Measurements from ENCODE around the gene EHMT2.

EHMT2 gene

GRCh38 chr6:31930962-31931361 is 33.5 kb upstream of the EHMT2 start:
- Histone ChIP-seq H3K27me3 (replicated peaks) (no peaks in the 10 kb centered on the region), H3K27ac (no peak overlapping the region), H3K4me3 (ENCODE audit: low read depth, low read length) (no peak overlapping the region), H3K36me3 (replicated peaks) (no peaks in the 10 kb centered on the region)
- in situ Hi-C loops (cut with HindIII; ENCODE audit: low pct_ligation_motif_present, low sequenced_read_pairs): no loop called here
- DNase-seq: no peak
- TF ChIP-seq CTCF (IDR thresholded peaks at IDR 0.05; ENCODE audit: low read depth, low read length, missing control alignments): no peak

GRCh38 chr6:31928672-31928939 is 31.1 kb upstream of the EHMT2 start:
- no peak for TF ChIP-seq CTCF (IDR thresholded peaks at IDR 0.05; ENCODE audit: low read depth, low read length, missing control alignments)
- Histone ChIP-seq H3K27ac (no peak overlapping the region), H3K36me3 (replicated peaks) (no peaks in the 10 kb centered on the region), H3K4me3 (ENCODE audit: low read depth, low read length) (no peak overlapping the region), H3K27me3 (replicated peaks) (no peaks in the 10 kb centered on the region)
- no peak for DNase-seq
- in situ Hi-C loops (cut with HindIII; ENCODE audit: low pct_ligation_motif_present, low sequenced_read_pairs): no loop called here

GRCh38 chr6:31927863-31928671 is 30.6 kb upstream of the EHMT2 start:
- no peak for TF ChIP-seq CTCF (IDR thresholded peaks at IDR 0.05; ENCODE audit: low read depth, low read length, missing control alignments)
- no peak overlapping the region for H3K4me3 ChIP-seq (ENCODE audit: low read depth, low read length)
- no peaks in the 10 kb centered on the region for H3K27me3 ChIP-seq (replicated peaks)
- DNase-seq: no peak
- H3K36me3 ChIP-seq (replicated peaks): no peaks in the 10 kb centered on the region
- in situ Hi-C loops (cut with HindIII; ENCODE audit: low pct_ligation_motif_present, low sequenced_read_pairs): no loop called here
- no peak overlapping the region for H3K27ac ChIP-seq

- no peak for DNase-seq
- Histone ChIP-seq H3K36me3 (replicated peaks) (no peaks in the 10 kb centered on the region), H3K27me3 (replicated peaks) (no peaks in the 10 kb centered on the region), H3K27ac (no peak within 1 kb of the TSS), H3K4me3 (ENCODE audit: low read depth, low read length) (no peak within 1 kb of the TSS)
- no peak for TF ChIP-seq CTCF (IDR thresholded peaks at IDR 0.05; ENCODE audit: low read depth, low read length, missing control alignments)
- in situ Hi-C loops (cut with HindIII; ENCODE audit: low pct_ligation_motif_present, low sequenced_read_pairs): no loop called here
Measured at GRCh38 chr6:31927242-31927862, 29.9 kb upstream of the EHMT2 start, which contains the start of gene C2. Gene C2, plus strand, starts transcription at chr6:31927717. Its CDS starts 36 bp downstream, at chr6:31927753.

GRCh38 chr6:31922942-31923341 is 25.4 kb upstream of the EHMT2 start:
- Histone ChIP-seq H3K36me3 (replicated peaks) (no peaks in the 10 kb centered on the region), H3K4me3 (ENCODE audit: low read depth, low read length) (no peak overlapping the region), H3K27me3 (replicated peaks) (no peaks in the 10 kb centered on the region), H3K27ac (no peak overlapping the region)
- no peak for DNase-seq
- TF ChIP-seq CTCF (IDR thresholded peaks at IDR 0.05; ENCODE audit: low read depth, low read length, missing control alignments): peak; percentile 49
- in situ Hi-C loops (cut with HindIII; ENCODE audit: low pct_ligation_motif_present, low sequenced_read_pairs): no loop called here

Data from brain microvascular endothelial cell (primary cell).